Measurements from ENCODE around the gene FAIM. TPM values are rescaled to one million over a fixed set of nuclear protein-coding genes. Genes with fewer than 3 reads are reported as not detected.
"Not testable (repeated sequence)": the region's sequence is repeated elsewhere in the genome, so short reads cannot be mapped to it uniquely, and the experiment has no call there.

FAIM gene, protein sequence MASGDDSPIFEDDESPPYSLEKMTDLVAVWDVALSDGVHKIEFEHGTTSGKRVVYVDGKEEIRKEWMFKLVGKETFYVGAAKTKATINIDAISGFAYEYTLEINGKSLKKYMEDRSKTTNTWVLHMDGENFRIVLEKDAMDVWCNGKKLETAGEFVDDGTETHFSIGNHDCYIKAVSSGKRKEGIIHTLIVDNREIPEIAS
- total RNA-seq (1 to 10 TPM; 1.5 to 3.6 (median 2.7) TPM), polyA plus RNA-seq (10 to 100 TPM in 1 of 2 donors, 1 to 10 TPM in 1; 5.6 to 15.7 TPM)
- long read RNA-seq, donor 1, partial matches to known transcripts = 2 of 2 reads
- long read RNA-seq, donor 1, other reads (novel, unspliced or antisense) = 0 of 2 reads
- long read RNA-seq, donor 2, partial matches to known transcripts = 0 of 4 reads
- long read RNA-seq, donor 2, other reads (novel, unspliced or antisense) = 0 of 4 reads
- long read RNA-seq, donor 3, partial matches to known transcripts = 1 of 3 reads
- long read RNA-seq, donor 3, other reads (novel, unspliced or antisense) = 0 of 3 reads

DNA sequence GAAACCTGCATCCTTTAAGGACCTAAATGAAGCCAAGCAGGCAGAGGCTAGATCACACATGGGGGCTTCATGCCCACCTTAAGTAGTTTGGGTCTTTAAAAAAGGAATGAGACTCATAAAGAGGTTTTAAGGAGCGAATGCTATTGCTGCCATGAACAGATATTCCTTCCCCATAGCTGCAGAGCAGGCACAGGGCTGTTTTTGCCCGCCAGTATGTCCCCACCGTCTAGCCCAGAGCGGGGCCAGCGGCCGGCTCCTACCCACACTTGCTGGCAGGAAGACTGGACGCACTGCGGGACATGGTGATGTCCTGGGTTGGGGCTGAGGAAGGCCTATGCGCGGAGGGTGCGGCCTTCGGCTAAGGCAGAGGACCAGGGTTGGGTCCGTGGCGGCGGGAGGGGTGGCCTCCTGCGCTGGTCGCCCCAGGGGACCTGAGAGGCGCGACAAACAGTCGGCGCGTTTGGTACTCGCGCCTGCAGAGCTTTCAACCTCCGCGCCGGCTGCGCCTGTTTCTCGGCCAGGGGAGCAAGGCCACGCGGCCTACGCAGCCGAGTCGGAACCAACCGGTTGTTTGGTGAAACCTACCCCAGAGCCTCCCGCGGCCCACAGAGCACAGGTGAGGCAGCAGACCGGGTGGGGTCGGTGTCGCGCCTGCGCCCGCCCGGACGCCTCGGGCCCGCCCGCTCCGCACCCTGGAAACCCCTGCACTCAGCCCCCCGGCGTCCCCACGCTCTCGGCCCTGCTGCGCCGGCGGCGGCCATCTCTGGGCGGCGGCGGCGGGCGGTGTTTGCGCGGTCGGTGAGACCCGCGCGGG, at the start of gene FAIM:
TSS of gene FAIM (plus strand) at position 450 of the 814 bp plus-strand sequence. CDS start 10,956 bp downstream, outside the sequence.
- TF ChIP-seq CTCF (IDR thresholded peaks at IDR 0.05) = no peak
- ATAC-seq (peak; percentile 82 to 93 (median 86)), DNase-seq (peak; percentile 59 to 75)
- H3K4me1 ChIP-seq = peaks cover 3 to 15% (median 12%) of the 10 kb centered on the region in 9 donors
- no peaks in the 10 kb centered on the region for H3K9me3 ChIP-seq
- H3K27ac ChIP-seq = peak within 1 kb of the TSS; percentile 86 to 99 (median 96)
- H3K4me3 ChIP-seq = peak within 1 kb of the TSS; percentile 33 to 95 (median 78)
- intact Hi-C loops (cut with DNase I) = loop anchor here in 3 of 10 donors (2.0 to 10.0 kb wide), 4 partner anchors 14 to 314 kb away; partner anchors contain the start of gene CEP70 (in 1 of the 3)
- 2% methylated on average over 68 of the region's 68 CpGs for WGBS, 2 donors
- peaks cover 0 to 4% (median 0%) of the 10 kb centered on the region in 9 donors for H3K36me3 ChIP-seq
- H3K27me3 ChIP-seq = no peaks in the 10 kb centered on the region

GRCh38 chr3:138559134-138559533, 49.4 kb upstream of the FAIM start:
- H3K36me3 ChIP-seq = peaks cover 0 to 27% (median 0%) of the 10 kb centered on the region in 9 donors
- 73 to 88% methylated on average over 4 of the region's 4 CpGs for WGBS, 2 donors

DNA sequence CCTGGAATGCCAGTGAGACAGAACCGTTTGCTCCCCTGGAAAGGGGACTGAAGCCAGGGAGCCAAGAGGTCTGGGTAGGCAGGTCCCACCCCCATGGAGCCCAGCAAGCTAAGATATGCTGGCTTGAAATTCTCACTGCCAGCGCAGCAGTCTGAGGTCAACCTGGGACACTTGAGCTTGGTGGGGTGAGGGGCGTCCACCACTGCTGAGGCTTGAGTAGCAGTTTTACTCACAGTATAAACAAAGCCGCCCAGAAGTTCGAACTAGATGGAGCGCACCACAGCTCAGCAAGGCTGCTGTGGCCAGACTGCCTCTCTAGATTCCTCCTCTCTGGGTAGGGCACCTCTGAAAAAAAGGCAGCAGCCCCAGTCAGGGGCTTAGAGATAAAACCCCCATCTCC, 48.1 kb upstream of the FAIM start:
- 95 to 96% methylated on average over 6 of the region's 6 CpGs for WGBS, 2 donors
- Histone ChIP-seq H3K27me3 (no peaks in the 10 kb centered on the region), H3K4me3 (no peak overlapping the region), H3K9me3 (peaks cover 0 to 49% (median 15%) of the 10 kb centered on the region in 11 donors), H3K4me1 (no peaks in the 10 kb centered on the region), H3K27ac (no peak overlapping the region), H3K36me3 (peaks cover 0 to 30% (median 0%) of the 10 kb centered on the region in 9 donors)
- ATAC-seq = no peak
- no peak for TF ChIP-seq CTCF (IDR thresholded peaks at IDR 0.05)
- intact Hi-C loops (cut with DNase I) = no loop called here
- no peak for DNase-seq

More at GRCh38 chr3:138559134-138559533, 49.4 kb upstream of the FAIM start:
- ATAC-seq (no peak), DNase-seq (no peak)
- Histone ChIP-seq H3K4me3 (no peak overlapping the region), H3K27ac (no peak overlapping the region), H3K4me1 (no peaks in the 10 kb centered on the region), H3K9me3 (peaks cover 0 to 52% (median 15%) of the 10 kb centered on the region in 11 donors), H3K27me3 (no peaks in the 10 kb centered on the region)
- intact Hi-C loops (cut with DNase I) = no loop called here
- TF ChIP-seq CTCF (IDR thresholded peaks at IDR 0.05) = no peak

DNA sequence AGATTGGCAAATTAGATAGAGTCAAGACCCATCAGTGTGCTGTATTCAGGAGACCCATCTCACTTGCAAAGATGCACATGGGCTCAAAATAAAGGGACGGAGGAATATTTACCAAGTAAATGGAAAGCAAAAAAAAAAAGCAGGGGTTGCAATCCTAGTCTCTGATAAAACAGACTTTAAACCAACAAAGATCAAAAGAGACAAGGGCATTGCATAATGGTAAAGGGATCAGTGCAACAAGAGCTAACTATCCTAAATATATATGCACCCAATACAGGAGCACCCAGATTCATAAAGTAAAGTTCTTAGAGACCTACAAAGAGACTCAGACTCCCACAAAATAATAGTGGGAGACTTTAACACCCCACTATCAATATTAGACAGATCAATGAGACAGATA, 45.7 kb upstream of the FAIM start:
- Histone ChIP-seq H3K9me3 (peaks cover 0 to 38% (median 15%) of the 10 kb centered on the region in 11 donors), H3K36me3 (peaks cover 0 to 40% (median 0%) of the 10 kb centered on the region in 9 donors)
- H3K4me1 ChIP-seq; intact Hi-C loops (cut with DNase I); DNase-seq; ATAC-seq; H3K27ac ChIP-seq; H3K4me3 ChIP-seq; H3K27me3 ChIP-seq: not testable (repeated sequence)
- WGBS, 2 donors = 100% methylated on average over 1 of the region's 1 CpG

DNA sequence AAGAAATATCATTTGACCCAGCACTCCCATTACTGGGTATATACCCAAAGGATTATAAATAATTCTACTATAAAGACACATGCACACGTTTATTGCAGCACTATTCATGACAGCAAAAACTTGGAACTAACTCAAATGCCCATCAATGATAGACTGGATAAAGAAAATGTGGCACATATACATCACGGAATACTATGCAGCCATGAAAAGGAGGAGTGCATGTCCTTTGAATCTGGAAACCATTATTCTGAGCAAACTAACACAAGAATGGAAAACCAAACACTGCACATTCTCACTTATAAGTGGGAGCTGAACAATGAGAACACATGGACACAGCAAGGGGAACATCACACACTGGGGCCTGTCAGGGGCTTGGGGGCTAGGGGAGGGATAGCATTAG, 42.3 kb upstream of the FAIM start:
- not testable (repeated sequence) for ATAC-seq, DNase-seq, H3K27me3 ChIP-seq, H3K4me3 ChIP-seq, H3K27ac ChIP-seq, H3K9me3 ChIP-seq, H3K4me1 ChIP-seq
- H3K36me3 ChIP-seq = peaks cover 0 to 43% (median 7%) of the 10 kb centered on the region in 9 donors
- 50 to 80% methylated on average over 2 of the region's 2 CpGs for WGBS, 2 donors
- intact Hi-C loops (cut with DNase I) = loop anchor here in 1 of 10 donors (5.0 kb wide), 1 partner anchor 229 kb away; no protein-coding TSS in a partner anchor

Measured in heart right ventricle (tissue), 16 donors.